Esophagus muscularis mucosa (tissue), 3 donors: Measurements from ENCODE around the gene CMC1.

Experiments used
- POLR2A ChIP-seq: fragments of 450-650 bp; IDR thresholded peaks from one replicate; pipeline ENCODE4 v1.6.1; 2017; ENCODE audit warnings: antibody characterized with exemption, moderate library complexity, mild to moderate bottlenecking, low read depth
- POLR2AphosphoS5 ChIP-seq, 2 donors: sonication (generic); formaldehyde crosslinking; IDR thresholded peaks; one replicate each; pipeline ENCODE4 v1.6.1; 2017; ENCODE audit warnings: antibody characterized with exemption in 2 of 2
- TF ChIP-seq, protein P1 (sequence below), 3 experiments: fragments of 200-600 bp in 2 of 3; fragments of 450-650 bp in 1 of 3; sonication (generic) in 2 of 3; IDR thresholded peaks; one replicate each; pipeline ENCODE4 v1.5.1; 2017 to 2019; ENCODE audit warnings: antibody characterized with exemption in 3 of 3, mild to moderate bottlenecking in 2 of 3, moderate library complexity in 1 of 3

- TF ChIP-seq, protein P1, sequence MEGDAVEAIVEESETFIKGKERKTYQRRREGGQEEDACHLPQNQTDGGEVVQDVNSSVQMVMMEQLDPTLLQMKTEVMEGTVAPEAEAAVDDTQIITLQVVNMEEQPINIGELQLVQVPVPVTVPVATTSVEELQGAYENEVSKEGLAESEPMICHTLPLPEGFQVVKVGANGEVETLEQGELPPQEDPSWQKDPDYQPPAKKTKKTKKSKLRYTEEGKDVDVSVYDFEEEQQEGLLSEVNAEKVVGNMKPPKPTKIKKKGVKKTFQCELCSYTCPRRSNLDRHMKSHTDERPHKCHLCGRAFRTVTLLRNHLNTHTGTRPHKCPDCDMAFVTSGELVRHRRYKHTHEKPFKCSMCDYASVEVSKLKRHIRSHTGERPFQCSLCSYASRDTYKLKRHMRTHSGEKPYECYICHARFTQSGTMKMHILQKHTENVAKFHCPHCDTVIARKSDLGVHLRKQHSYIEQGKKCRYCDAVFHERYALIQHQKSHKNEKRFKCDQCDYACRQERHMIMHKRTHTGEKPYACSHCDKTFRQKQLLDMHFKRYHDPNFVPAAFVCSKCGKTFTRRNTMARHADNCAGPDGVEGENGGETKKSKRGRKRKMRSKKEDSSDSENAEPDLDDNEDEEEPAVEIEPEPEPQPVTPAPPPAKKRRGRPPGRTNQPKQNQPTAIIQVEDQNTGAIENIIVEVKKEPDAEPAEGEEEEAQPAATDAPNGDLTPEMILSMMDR (IDR thresholded peaks at IDR 0.05) = no peak
- TF ChIP-seq POLR2A (no peak), POLR2AphosphoS5 (IDR thresholded peaks at IDR 0.05) (no peak)
These were observed 101.7 kb downstream of the CMC1 start for GRCh38 chr3:28343144-28343543.
